IPS-18a (cell line): ENCODE data around the gene ZNF580.

Experiments used
- H3K27ac ChIP-seq: one replicate; pipeline ENCODE4 v1.5.1; 2013; ENCODE audit warnings: low read length
- H3K27me3 ChIP-seq: one replicate; pipeline ENCODE4 v1.6.1; 2013; ENCODE audit warnings: mild to moderate bottlenecking, low read length; ENCODE audit not compliant: control insufficient read depth, insufficient read depth
- H3K36me3 ChIP-seq: one replicate; pipeline ENCODE4 v1.6.1; 2013; ENCODE audit warnings: low read depth, low read length; ENCODE audit not compliant: control insufficient read depth
- H3K4me1 ChIP-seq: one replicate; pipeline ENCODE4 v1.6.1; 2013; ENCODE audit warnings: low read depth, low read length; ENCODE audit not compliant: control insufficient read depth
- H3K4me3 ChIP-seq: one replicate; pipeline ENCODE4 v1.5.1; 2013; ENCODE audit warnings: low read length
- H3K9ac ChIP-seq: one replicate; pipeline ENCODE4 v1.6.1; 2013; ENCODE audit warnings: mild to moderate bottlenecking, low read length, moderate library complexity
- H3K9me3 ChIP-seq: one replicate; pipeline ENCODE4 v1.6.1; 2013; ENCODE audit warnings: low read depth, low read length; ENCODE audit not compliant: control insufficient read depth

Gene ZNF580

GRCh38 chr19:55599842-55600661, 40.8 kb upstream of the ZNF580 start, which contains the start of gene ZNF524:
Gene ZNF524, plus strand, starts transcription at chr19:55600288. Its CDS starts 1,825 bp downstream, at chr19:55602113.
- Histone ChIP-seq H3K27ac (peak within 1 kb of the TSS; percentile 100), H3K4me3 (peak within 1 kb of the TSS; percentile 97), H3K27me3 (no peaks in the 10 kb centered on the region), H3K9me3 (no peaks in the 10 kb centered on the region), H3K4me1 (peaks cover 12% of the 10 kb centered on the region), H3K9ac (peak within 1 kb of the TSS; percentile 100), H3K36me3 (peaks cover 13% of the 10 kb centered on the region)

- H3K9me3 ChIP-seq = no peaks in the 10 kb centered on the region
- H3K27me3 ChIP-seq = no peaks in the 10 kb centered on the region
- H3K4me3 ChIP-seq = peak overlapping the region; percentile 71
- H3K36me3 ChIP-seq = peaks cover 9% of the 10 kb centered on the region
- H3K27ac ChIP-seq = no peak overlapping the region
- peaks cover 12% of the 10 kb centered on the region for H3K4me1 ChIP-seq
- peak overlapping the region; percentile 28 for H3K9ac ChIP-seq
Measured at GRCh38 chr19:55600662-55601028, 40.2 kb upstream of the ZNF580 start.

GRCh38 chr19:55601084-55601483, 39.7 kb upstream of the ZNF580 start:
- Histone ChIP-seq H3K9ac (peak overlapping the region; percentile 28), H3K36me3 (peaks cover 4% of the 10 kb centered on the region), H3K27me3 (no peaks in the 10 kb centered on the region), H3K4me1 (peaks cover 12% of the 10 kb centered on the region), H3K9me3 (no peaks in the 10 kb centered on the region), H3K4me3 (peak overlapping the region; percentile 71), H3K27ac (no peak overlapping the region)

GRCh38 chr19:55602104-55603001, 38.4 kb upstream of the ZNF580 start:
- Histone ChIP-seq H3K27ac (no peak overlapping the region), H3K27me3 (no peaks in the 10 kb centered on the region), H3K9me3 (no peaks in the 10 kb centered on the region), H3K36me3 (no peaks in the 10 kb centered on the region), H3K9ac (no peak overlapping the region), H3K4me3 (no peak overlapping the region), H3K4me1 (peaks cover 18% of the 10 kb centered on the region)

GRCh38 chr19:55603115-55603514, 37.7 kb upstream of the ZNF580 start:
- no peak overlapping the region for H3K27ac ChIP-seq
- no peak overlapping the region for H3K9ac ChIP-seq
- no peaks in the 10 kb centered on the region for H3K27me3 ChIP-seq
- no peaks in the 10 kb centered on the region for H3K36me3 ChIP-seq
- H3K9me3 ChIP-seq = no peaks in the 10 kb centered on the region
- no peak overlapping the region for H3K4me3 ChIP-seq
- peaks cover 14% of the 10 kb centered on the region for H3K4me1 ChIP-seq

- H3K27ac ChIP-seq = no peak overlapping the region
Measured at GRCh38 chr19:55603581-55604292, 37.1 kb upstream of the ZNF580 start.

GRCh38 chr19:55605207-55605636, 35.6 kb upstream of the ZNF580 start:
- peaks cover 9% of the 10 kb centered on the region for H3K4me1 ChIP-seq

More at GRCh38 chr19:55603581-55604292, 37.1 kb upstream of the ZNF580 start:
- no peaks in the 10 kb centered on the region for H3K9me3 ChIP-seq
- H3K9ac ChIP-seq = no peak overlapping the region
- no peak overlapping the region for H3K4me3 ChIP-seq
- H3K4me1 ChIP-seq = peaks cover 9% of the 10 kb centered on the region
- H3K27me3 ChIP-seq = no peaks in the 10 kb centered on the region
- H3K36me3 ChIP-seq = no peaks in the 10 kb centered on the region

GRCh38 chr19:55605637-55606470, 34.9 kb upstream of the ZNF580 start, which contains the start of gene ZNF865:
Gene ZNF865, plus strand, starts transcription at chr19:55605647. Its CDS starts 7,972 bp downstream, at chr19:55613619.
- Histone ChIP-seq H3K4me1 (peaks cover 9% of the 10 kb centered on the region), H3K9me3 (no peaks in the 10 kb centered on the region), H3K4me3 (peak within 1 kb of the TSS; percentile 73), H3K27ac (peak within 1 kb of the TSS; percentile 92), H3K9ac (peak within 1 kb of the TSS; percentile 84), H3K36me3 (peaks cover 7% of the 10 kb centered on the region), H3K27me3 (no peaks in the 10 kb centered on the region)

More at GRCh38 chr19:55605207-55605636, 35.6 kb upstream of the ZNF580 start:
- H3K9ac ChIP-seq = peak overlapping the region; percentile 74
- H3K27ac ChIP-seq = no peak overlapping the region
- no peaks in the 10 kb centered on the region for H3K9me3 ChIP-seq
- H3K4me3 ChIP-seq = peak overlapping the region; percentile 73
- peaks cover 7% of the 10 kb centered on the region for H3K36me3 ChIP-seq
- H3K27me3 ChIP-seq = no peaks in the 10 kb centered on the region

- Histone ChIP-seq H3K4me1 (peaks cover 9% of the 10 kb centered on the region), H3K36me3 (peaks cover 7% of the 10 kb centered on the region), H3K27me3 (no peaks in the 10 kb centered on the region), H3K4me3 (peak overlapping the region; percentile 73), H3K9me3 (no peaks in the 10 kb centered on the region), H3K9ac (no peak overlapping the region), H3K27ac (no peak overlapping the region)
Measured at GRCh38 chr19:55606471-55606787, 34.4 kb upstream of the ZNF580 start.

- Histone ChIP-seq H3K9ac (no peak overlapping the region), H3K27me3 (no peaks in the 10 kb centered on the region), H3K4me1 (peaks cover 9% of the 10 kb centered on the region), H3K36me3 (peaks cover 7% of the 10 kb centered on the region), H3K4me3 (peak overlapping the region; percentile 73), H3K27ac (no peak overlapping the region), H3K9me3 (no peaks in the 10 kb centered on the region)
Measured at GRCh38 chr19:55606817-55607216, 34.0 kb upstream of the ZNF580 start.
